Naive B cell (primary cell): ENCODE results near the gene TDRD1. TPM values are rescaled to one million over a fixed set of nuclear protein-coding genes. Genes with fewer than 3 reads are reported as not detected.

Experiments
- ATAC-seq, 2 donors: fragments of 150-1000 bp; cut with Tn5 transposase; 2 replicates each; pipeline ENCODE4 v1.10.0; 2021; ENCODE audit warnings: low read depth in 2 of 2, mild to moderate bottlenecking in 2 of 2, moderate library complexity in 2 of 2
- DNase-seq: peaks from one replicate; pipeline ENCODE4 v3.0.0; 2022
- H3K27ac Mint-ChIP-seq, 6 donors: one replicate each; pipeline ENCODE4 v1.8.0; 2020 to 2022; ENCODE audit warnings: mild to moderate bottlenecking in 6 of 6, mixed read lengths in 6 of 6, moderate library complexity in 5 of 6, inconsistent platforms in 2 of 6
- H3K27me3 Mint-ChIP-seq, 3 donors: one replicate each; pipeline ENCODE4 v1.8.0; 2021 to 2022; ENCODE audit warnings: mixed read lengths in 3 of 3, mild to moderate bottlenecking in 1 of 3
- H3K36me3 Mint-ChIP-seq, 2 donors: one replicate each; pipeline ENCODE4 v1.8.0; 2020 to 2022; ENCODE audit warnings: mixed read lengths in 2 of 2, inconsistent platforms in 1 of 2, mild to moderate bottlenecking in 1 of 2
- H3K4me1 Mint-ChIP-seq, 3 donors: one replicate each; pipeline ENCODE4 v1.8.0; 2020 to 2022; ENCODE audit warnings: mixed read lengths in 3 of 3, inconsistent platforms in 1 of 3, mild to moderate bottlenecking in 1 of 3, moderate library complexity in 1 of 3
- H3K4me3 Mint-ChIP-seq, 8 donors: one replicate each; pipeline ENCODE4 v1.8.0; 2020 to 2022; ENCODE audit warnings: mild to moderate bottlenecking in 8 of 8, mixed read lengths in 8 of 8, moderate library complexity in 8 of 8, inconsistent platforms in 2 of 8
- H3K9me3 Mint-ChIP-seq, 7 donors: one replicate each; pipeline ENCODE4 v1.8.0; 2020 to 2022; ENCODE audit warnings: mixed read lengths in 7 of 7, mild to moderate bottlenecking in 5 of 7, inconsistent platforms in 2 of 7, moderate library complexity in 1 of 7
- polyA plus RNA-seq, 6 donors: library from polyadenylated mRNA; unstranded; fragments of 300-500 nt; fragmentation: Illumina TruSeq; gene quantifications; one replicate each; pipeline ENCODE4 v1.2.3, GENCODE V29; 2021; ENCODE audit warnings: low read depth in 6 of 6

TDRD1 gene
- polyA plus RNA-seq, 6 donors from 2014 or later, result 0.75 TPM; not detected in 5

DNA sequence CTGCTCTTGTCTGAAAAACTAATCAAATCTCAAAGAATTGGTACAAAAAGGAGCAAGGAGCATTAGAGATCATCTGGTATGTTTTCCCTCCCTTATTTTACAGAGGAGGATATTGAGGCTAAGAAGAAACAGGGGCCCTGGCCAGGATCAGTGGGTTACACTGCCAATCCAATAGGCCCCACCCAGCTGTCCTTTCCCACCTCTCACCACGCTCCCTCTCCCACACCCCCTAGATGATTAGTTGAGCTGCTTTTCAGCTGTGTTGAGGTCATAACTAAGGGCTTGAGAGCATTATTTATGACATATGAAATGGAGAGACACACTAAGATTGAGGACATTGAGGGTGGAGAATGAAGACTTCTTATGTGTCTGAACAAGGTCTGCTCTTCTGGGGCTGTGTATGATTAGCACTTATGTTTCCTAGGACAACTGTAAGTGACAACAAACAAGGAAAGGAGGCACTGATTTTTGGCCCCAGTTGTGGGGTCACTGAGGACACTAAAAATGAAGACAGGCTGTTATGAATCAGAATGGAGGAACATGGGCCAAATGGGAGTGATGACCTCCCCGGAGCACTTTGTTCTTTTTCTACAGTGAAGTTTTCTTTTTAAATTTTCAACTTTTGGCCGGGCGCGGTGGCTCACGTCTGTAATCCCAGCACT is 86.4 kb downstream of the TDRD1 start:
- Mint-ChIP-seq H3K4me1 (no peaks in the 10 kb centered on the region), H3K4me3 (no peak overlapping the region), H3K36me3 (no peaks in the 10 kb centered on the region), H3K27me3 (no peaks in the 10 kb centered on the region), H3K9me3 (no peaks in the 10 kb centered on the region), H3K27ac (no peak overlapping the region)
- DNase-seq, result no peak
- no peak for ATAC-seq

DNA sequence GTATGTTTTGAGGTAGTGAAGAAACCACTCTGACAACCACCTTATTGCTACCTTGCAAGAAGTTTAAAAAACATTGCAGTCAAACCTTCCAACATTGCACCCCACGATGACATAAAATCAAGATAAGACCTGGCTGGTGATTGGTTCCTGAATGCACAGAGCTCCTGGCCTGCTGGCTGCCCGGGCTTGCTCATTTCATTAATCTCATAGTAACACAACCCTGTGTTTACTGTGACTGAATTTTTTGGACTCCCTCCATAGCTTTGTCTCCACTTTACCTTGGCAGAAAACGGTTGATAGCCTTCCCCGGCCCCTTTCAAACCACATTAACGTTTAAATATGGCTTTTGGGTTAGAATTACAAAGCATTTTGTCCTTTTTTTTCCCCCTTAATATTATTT is 87.4 kb downstream of the TDRD1 start:
- H3K4me3 Mint-ChIP-seq, result no peak overlapping the region
- H3K27ac Mint-ChIP-seq, result no peak overlapping the region
- DNase-seq, result no peak
- no peaks in the 10 kb centered on the region for H3K9me3 Mint-ChIP-seq
- H3K27me3 Mint-ChIP-seq, result peaks cover 0 to 8% (median 0%) of the 10 kb centered on the region in 3 donors
- ATAC-seq, result no peak
- no peaks in the 10 kb centered on the region for H3K4me1 Mint-ChIP-seq
- H3K36me3 Mint-ChIP-seq, result no peaks in the 10 kb centered on the region

DNA sequence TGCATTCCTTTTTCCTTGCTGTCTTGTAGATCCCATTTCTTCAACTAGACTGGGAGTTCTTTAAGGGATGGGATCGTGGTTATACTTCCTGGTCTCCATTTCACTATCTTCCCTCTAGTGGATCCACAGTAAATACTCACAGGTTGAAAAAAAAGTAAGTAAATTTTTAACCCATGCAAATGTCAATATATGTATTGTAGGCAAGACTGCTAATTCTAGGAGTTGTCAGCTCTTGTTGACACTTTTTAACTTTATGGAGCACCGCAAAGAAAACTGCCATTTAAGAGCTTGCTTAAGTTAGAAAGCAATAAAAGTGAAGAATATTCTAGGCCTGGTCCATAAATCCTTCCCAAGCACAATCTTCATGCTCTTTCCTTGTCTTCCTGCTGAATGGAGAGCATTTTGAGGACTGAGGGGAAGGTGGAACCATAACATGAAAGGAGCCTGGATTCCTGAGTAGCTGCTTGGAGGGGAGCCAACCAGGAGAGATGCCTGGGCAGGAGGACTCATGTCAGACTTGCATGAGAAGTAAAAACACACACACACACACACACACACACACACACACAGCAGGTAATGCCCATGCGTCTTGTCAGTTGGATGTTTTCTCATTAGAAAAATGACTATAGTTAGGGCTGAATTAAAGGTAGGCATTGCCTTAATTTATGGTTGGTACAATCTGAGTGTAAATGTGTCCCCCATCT is 92.1 kb downstream of the TDRD1 start:
- no peak for DNase-seq
- H3K27me3 Mint-ChIP-seq, result peaks cover 5 to 25% (median 5%) of the 10 kb centered on the region in 3 donors
- peaks cover 0 to 3% (median 0%) of the 10 kb centered on the region in 7 donors for H3K9me3 Mint-ChIP-seq
- H3K4me1 Mint-ChIP-seq, result no peaks in the 10 kb centered on the region
- H3K36me3 Mint-ChIP-seq, result no peaks in the 10 kb centered on the region
- peak overlapping the region in 1 of 6 donors; percentile 7 for H3K27ac Mint-ChIP-seq
- H3K4me3 Mint-ChIP-seq, result no peak overlapping the region
- ATAC-seq, result no peak

DNA sequence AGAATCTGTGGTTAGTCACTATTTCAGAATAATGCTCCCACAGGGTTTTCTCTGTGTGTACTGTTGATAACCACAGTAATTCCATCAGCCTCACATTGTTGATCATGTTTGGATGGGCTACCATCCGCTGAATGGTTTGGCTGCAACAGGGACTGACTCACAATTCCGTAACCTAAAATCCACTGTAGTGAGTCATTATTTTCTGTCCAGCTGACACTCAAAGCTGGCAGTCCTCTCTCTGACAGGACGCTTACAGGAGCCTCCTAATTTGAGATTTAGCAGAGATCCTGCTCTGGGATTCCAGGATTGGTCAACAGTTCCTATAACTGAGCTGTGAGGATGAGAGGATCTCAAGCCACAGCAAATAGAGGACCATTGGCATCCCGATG is 92.6 kb downstream of the TDRD1 start:
- ATAC-seq (no peak), DNase-seq (no peak)
- Mint-ChIP-seq H3K9me3 (peaks cover 0 to 3% (median 0%) of the 10 kb centered on the region in 7 donors), H3K4me3 (no peak overlapping the region), H3K4me1 (no peaks in the 10 kb centered on the region), H3K27ac (no peak overlapping the region), H3K27me3 (peaks cover 5 to 25% (median 5%) of the 10 kb centered on the region in 3 donors), H3K36me3 (no peaks in the 10 kb centered on the region)

DNA sequence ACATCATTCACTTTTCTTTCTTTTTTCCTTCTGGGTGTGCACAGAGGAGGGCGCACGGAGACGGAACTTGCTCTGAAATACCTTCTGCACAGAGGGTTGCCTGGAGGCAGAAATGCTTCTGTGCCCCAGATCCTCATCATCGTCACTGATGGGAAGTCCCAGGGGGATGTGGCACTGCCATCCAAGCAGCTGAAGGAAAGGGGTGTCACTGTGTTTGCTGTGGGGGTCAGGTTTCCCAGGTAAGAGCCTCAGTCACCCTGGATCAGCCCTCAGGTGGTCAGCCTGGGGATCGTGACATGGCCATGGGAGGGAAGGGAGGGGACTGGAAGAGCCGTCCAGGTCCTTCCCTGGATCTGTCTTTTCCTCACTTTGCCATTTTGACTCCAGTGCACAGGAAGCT is 93.5 kb downstream of the TDRD1 start:
- Mint-ChIP-seq H3K27ac (no peak overlapping the region), H3K4me1 (no peaks in the 10 kb centered on the region), H3K4me3 (no peak overlapping the region), H3K36me3 (no peaks in the 10 kb centered on the region), H3K9me3 (peaks cover 0 to 3% (median 0%) of the 10 kb centered on the region in 7 donors), H3K27me3 (peaks cover 5 to 32% (median 5%) of the 10 kb centered on the region in 3 donors)
- DNase-seq, result no peak
- no peak for ATAC-seq

DNA sequence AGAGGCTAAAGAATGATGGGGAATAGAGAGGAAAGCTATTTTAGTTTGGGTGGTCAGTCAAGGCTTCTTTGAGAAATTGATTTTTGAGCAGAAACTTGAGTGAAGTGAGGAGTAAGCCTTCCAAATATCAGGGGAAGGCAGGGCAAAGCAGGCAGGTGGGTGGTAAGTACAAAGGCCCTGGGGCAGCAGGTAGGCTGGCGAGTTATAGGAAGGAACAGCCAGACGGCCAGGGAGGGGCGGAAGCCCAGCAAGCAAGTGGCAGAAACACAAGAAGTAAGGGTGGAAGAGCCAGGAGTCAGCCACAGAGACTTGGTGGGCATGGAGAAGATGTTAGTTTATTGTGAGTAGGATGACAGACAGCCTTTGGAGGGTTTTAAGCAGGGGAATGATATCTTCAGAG is 94.8 kb downstream of the TDRD1 start:
- ATAC-seq (no peak), DNase-seq (no peak)
- Mint-ChIP-seq H3K27ac (no peak overlapping the region), H3K4me1 (no peaks in the 10 kb centered on the region), H3K9me3 (peaks cover 0 to 3% (median 0%) of the 10 kb centered on the region in 7 donors), H3K27me3 (peaks cover 5 to 33% (median 5%) of the 10 kb centered on the region in 3 donors), H3K4me3 (no peak overlapping the region), H3K36me3 (no peaks in the 10 kb centered on the region)

DNA sequence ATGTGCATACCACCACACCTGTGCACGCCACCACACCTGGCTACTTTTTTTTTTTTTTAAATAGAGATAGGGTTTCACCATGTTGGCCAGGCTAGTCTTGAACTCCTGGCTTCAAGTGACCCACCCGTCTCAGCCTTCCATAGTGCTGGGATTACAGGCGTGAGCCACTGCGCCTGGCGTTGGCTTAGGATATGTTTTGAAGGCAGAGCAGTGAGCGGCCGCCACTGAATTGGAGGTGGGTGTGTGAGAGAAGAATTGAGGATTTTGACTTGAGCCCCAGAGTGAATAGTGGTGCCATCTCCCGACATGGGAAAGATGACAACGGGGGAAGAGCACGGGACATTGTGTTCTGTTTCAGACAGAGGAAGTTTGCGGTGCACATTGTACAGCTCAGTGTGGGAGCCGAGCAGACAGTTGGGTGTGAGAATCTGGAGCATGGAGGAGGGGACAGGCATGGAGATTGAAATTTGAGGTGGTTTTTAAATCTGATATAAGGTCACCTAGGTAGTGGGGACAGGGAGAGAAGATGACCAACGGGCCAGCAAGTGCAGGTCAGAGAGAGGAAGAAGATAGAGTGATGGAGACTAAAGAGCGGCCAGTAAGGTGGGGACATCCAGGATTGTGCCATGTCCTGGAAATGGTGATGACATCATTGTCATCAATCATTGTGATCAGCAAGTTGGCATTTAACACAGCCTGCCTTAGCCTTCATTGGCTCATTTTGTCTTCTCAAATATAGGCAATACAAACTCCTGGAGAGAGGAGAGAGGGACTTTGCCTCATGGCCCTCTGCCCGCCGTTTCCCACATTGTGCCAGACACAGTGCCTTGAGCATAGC is 95.7 kb downstream of the TDRD1 start:
- ATAC-seq (no peak), DNase-seq (no peak)
- H3K4me3 Mint-ChIP-seq, result peak overlapping the region in 1 of 8 donors; percentile 8
- peak overlapping the region in 1 of 6 donors; percentile 27 for H3K27ac Mint-ChIP-seq
- H3K36me3 Mint-ChIP-seq, result no peaks in the 10 kb centered on the region
- peaks cover 0 to 3% (median 0%) of the 10 kb centered on the region in 7 donors for H3K9me3 Mint-ChIP-seq
- no peaks in the 10 kb centered on the region for H3K4me1 Mint-ChIP-seq
- H3K27me3 Mint-ChIP-seq, result peaks cover 5 to 33% (median 5%) of the 10 kb centered on the region in 3 donors

DNA sequence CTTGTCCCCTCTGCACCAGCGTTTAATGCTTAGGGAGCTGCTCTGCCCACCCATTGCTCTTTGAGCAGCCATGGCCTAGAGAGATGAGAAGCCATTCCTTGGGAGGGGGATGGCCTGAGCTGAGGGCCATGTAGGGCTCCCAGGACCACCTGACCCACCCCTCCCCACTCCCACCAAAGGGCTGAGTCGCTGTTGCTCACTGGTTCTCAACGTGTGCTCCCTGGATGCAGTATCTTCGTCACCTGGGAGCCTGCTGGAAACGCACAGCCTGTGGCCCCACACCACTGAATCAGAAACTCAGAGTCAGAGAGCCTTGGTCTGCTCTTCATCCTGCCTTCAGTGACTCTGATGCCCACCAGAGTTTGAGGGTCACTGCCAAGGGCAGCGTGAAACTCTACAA is 96.9 kb downstream of the TDRD1 start:
- no peak overlapping the region for H3K4me3 Mint-ChIP-seq
- DNase-seq, result no peak
- no peak for ATAC-seq
- H3K4me1 Mint-ChIP-seq, result no peaks in the 10 kb centered on the region
- H3K27ac Mint-ChIP-seq, result no peak overlapping the region
- peaks cover 0 to 3% (median 0%) of the 10 kb centered on the region in 7 donors for H3K9me3 Mint-ChIP-seq
- peaks cover 5 to 29% (median 5%) of the 10 kb centered on the region in 3 donors for H3K27me3 Mint-ChIP-seq
- no peaks in the 10 kb centered on the region for H3K36me3 Mint-ChIP-seq

DNA sequence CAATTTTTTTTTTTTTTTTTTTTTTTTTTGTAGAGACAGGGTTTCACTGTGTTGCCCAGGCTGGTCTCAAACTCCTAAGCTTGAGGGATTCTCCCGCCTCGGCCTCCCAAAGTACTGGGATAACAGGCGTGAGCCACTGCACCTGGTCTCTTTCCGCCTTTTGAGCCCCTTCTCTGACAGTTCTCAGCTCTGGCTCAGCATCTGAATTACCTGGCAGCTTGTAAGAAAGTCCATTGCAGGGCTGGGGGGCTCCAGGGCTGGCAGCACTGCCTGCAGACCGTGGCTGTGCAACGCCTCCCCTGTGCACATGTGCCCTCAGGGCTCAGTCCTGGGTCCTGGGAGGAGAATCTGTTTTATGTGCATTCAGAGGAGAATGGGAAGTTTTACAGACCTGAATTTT is 97.5 kb downstream of the TDRD1 start:
- no peak overlapping the region for H3K4me3 Mint-ChIP-seq
- no peak overlapping the region for H3K27ac Mint-ChIP-seq
- no peaks in the 10 kb centered on the region for H3K4me1 Mint-ChIP-seq
- H3K27me3 Mint-ChIP-seq, result peaks cover 5 to 25% (median 5%) of the 10 kb centered on the region in 3 donors
- no peak for ATAC-seq
- H3K9me3 Mint-ChIP-seq, result peaks cover 0 to 3% (median 0%) of the 10 kb centered on the region in 7 donors
- no peaks in the 10 kb centered on the region for H3K36me3 Mint-ChIP-seq
- no peak for DNase-seq

DNA sequence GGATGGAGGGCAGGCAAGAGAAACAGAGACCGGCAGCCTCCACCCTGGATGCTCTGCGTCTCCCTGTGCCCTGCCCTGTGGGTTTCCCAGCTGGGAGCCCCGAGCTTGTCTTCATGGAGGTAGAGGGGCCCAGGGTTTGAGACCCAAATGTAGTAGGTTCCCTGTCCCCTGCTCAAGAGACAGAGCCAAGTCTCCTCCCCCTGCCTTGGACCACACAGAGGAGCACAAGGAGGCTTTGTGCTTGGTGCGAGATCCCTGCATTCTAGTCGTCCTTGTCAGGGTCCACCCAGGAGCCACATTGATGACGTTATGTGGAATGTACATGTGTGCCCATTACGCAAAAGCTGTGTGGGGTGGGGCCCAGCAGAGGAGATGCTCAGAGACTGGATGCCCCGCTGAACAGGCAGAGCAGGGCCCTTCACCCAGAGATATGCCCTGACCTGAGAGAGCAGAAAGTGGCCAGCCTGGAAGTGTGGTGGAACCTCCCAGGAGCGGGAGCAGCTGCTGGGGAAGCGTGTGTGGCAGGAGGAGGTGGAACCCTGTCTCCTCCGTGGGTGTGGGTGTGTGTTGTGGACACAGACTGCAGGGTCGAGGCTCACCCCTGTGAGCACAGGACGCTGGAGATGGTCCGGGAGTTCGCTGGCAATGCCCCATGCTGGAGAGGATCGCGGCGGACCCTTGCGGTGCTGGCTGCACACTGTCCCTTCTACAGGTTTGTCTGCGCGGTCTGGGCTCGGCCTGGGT is 99.2 kb downstream of the TDRD1 start:
- no peaks in the 10 kb centered on the region for H3K36me3 Mint-ChIP-seq
- ATAC-seq (no peak), DNase-seq (no peak)
- no peaks in the 10 kb centered on the region for H3K4me1 Mint-ChIP-seq
- no peak overlapping the region for H3K4me3 Mint-ChIP-seq
- peaks cover 0 to 3% (median 0%) of the 10 kb centered on the region in 7 donors for H3K9me3 Mint-ChIP-seq
- H3K27me3 Mint-ChIP-seq, result peaks cover 0 to 25% (median 5%) of the 10 kb centered on the region in 3 donors
- H3K27ac Mint-ChIP-seq, result no peak overlapping the region

DNA sequence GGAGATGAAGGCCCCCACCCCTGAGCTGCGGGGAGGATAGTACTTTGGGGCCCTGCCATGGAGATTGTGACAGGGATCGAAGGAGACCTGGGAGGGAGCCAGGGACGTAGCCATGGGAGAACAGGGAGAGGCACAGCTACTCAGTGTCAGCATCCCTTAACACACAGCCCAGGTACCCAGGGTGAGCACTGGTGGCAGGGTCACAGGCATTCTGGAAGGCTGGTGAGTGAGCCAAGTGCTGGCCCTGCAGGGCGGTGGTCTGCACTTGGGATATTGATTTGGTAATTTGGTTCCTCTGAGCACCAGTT is 99.7 kb downstream of the TDRD1 start:
- ATAC-seq, result no peak
- H3K36me3 Mint-ChIP-seq, result no peaks in the 10 kb centered on the region
- peaks cover 0 to 1% (median 0%) of the 10 kb centered on the region in 7 donors for H3K9me3 Mint-ChIP-seq
- H3K27ac Mint-ChIP-seq, result no peak overlapping the region
- peaks cover 0 to 21% (median 3%) of the 10 kb centered on the region in 3 donors for H3K27me3 Mint-ChIP-seq
- no peak overlapping the region for H3K4me3 Mint-ChIP-seq
- H3K4me1 Mint-ChIP-seq, result no peaks in the 10 kb centered on the region
- DNase-seq, result no peak

DNA sequence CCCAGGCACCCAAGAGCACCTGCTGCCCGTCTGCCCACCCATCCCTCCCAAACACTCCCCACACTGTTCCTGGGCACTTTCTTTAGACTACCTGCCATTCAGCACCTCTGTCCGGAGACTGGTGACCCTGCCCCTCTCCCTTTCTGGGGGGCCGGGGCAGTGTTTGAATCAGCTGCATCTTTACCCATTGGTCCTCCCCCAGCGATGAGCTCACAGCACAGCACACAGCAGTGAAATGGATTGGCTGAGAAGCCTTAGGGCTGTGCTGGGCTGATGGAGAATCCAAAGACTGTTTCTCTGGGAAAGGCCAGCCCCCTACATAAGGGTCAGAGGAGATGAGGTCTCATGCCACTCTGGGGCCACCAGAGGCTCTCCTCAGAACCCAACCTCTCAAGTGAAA is 100.1 kb downstream of the TDRD1 start:
- Mint-ChIP-seq H3K9me3 (no peaks in the 10 kb centered on the region), H3K27me3 (peaks cover 0 to 16% (median 0%) of the 10 kb centered on the region in 3 donors), H3K27ac (no peak overlapping the region), H3K4me3 (no peak overlapping the region), H3K4me1 (no peaks in the 10 kb centered on the region), H3K36me3 (no peaks in the 10 kb centered on the region)
- no peak for ATAC-seq
- DNase-seq, result no peak
